OCI-LY1 (cell line): Measurements from ENCODE around the gene FHL1.

ENCODE experiments used
- H2AFZ ChIP-seq: fragments of 200-600 bp; sonication (generic), shearing (Covaris generic); 2 replicates; pipeline ENCODE4 v1.6.0; 2014; ENCODE audit warnings: antibody characterized with exemption, mild to moderate bottlenecking, low read length
- H3F3A ChIP-seq: fragments of 200-600 bp; sonication (generic), shearing (Covaris generic); 2 replicates; pipeline ENCODE4 v1.6.0; 2014; ENCODE audit warnings: mild to moderate bottlenecking, antibody characterized with exemption, low read length, moderate library complexity; ENCODE audit not compliant: insufficient read depth
- H3K27ac ChIP-seq: fragments of 200-600 bp; sonication (generic); 2 replicates; pipeline ENCODE4 v1.5.1; 2014; ENCODE audit warnings: low read length, mixed run types, mild to moderate bottlenecking, low read depth; ENCODE audit not compliant: poor library complexity, severe bottlenecking
- H3K27me3 ChIP-seq: fragments of 200-600 bp; sonication (generic); 2 replicates; pipeline ENCODE4 v1.6.0; 2014; ENCODE audit warnings: antibody characterized with exemption, mild to moderate bottlenecking, low read length, moderate library complexity; ENCODE audit not compliant: insufficient read depth
- H3K36me3 ChIP-seq: fragments of 200-600 bp; sonication (generic); 2 replicates; pipeline ENCODE4 v1.6.1; 2014; ENCODE audit warnings: mild to moderate bottlenecking, antibody characterized with exemption, low read length, moderate library complexity, mixed read lengths; ENCODE audit not compliant: insufficient read depth
- H3K4me1 ChIP-seq: fragments of 200-600 bp; sonication (generic); 2 replicates; pipeline ENCODE4 v1.5.1; 2014; ENCODE audit warnings: mild to moderate bottlenecking, low read length, moderate library complexity; ENCODE audit not compliant: insufficient read depth, severe bottlenecking
- H3K4me2 ChIP-seq: fragments of 200-600 bp; sonication (generic), shearing (Covaris generic); 2 replicates; pipeline ENCODE4 v1.6.1; 2014; ENCODE audit warnings: low read length
- H3K4me3 ChIP-seq: fragments of 200-600 bp; sonication (generic); 2 replicates; pipeline ENCODE4 v1.5.1; 2014; ENCODE audit warnings: low read length, low read depth, mild to moderate bottlenecking, mixed read lengths; ENCODE audit not compliant: poor library complexity, severe bottlenecking
- H3K79me2 ChIP-seq: fragments of 200-600 bp; shearing (Covaris generic); 2 replicates; pipeline ENCODE4 v1.6.1; 2016; ENCODE audit warnings: mixed run types, low read length, mixed read lengths; ENCODE audit not compliant: insufficient read depth
- H3K9ac ChIP-seq: fragments of 200-600 bp; sonication (generic), shearing (Covaris generic); 2 replicates; pipeline ENCODE4 v1.6.1; 2014; ENCODE audit warnings: mild to moderate bottlenecking, low read length, mixed read lengths
- H3K9me2 ChIP-seq: fragments of 200-600 bp; sonication (generic), shearing (Covaris generic); 2 replicates; pipeline ENCODE4 v1.6.1; 2014; ENCODE audit warnings: low read depth, mild to moderate bottlenecking, low read length, mixed read lengths
- H3K9me3 ChIP-seq: fragments of 200-600 bp; shearing (Covaris generic); 2 replicates; pipeline ENCODE4 v1.6.1; 2014; ENCODE audit warnings: low read length, mixed read lengths
- H4K20me1 ChIP-seq: fragments of 200-600 bp; sonication (generic), shearing (Covaris generic); 2 replicates; pipeline ENCODE4 v1.6.0; 2016; ENCODE audit warnings: mild to moderate bottlenecking, low read length; ENCODE audit not compliant: insufficient read depth
- EZH2 ChIP-seq: fragments of 200-600 bp; sonication (generic), shearing (Covaris generic); IDR thresholded peaks from 2 replicates; pipeline ENCODE4 v1.8.0; 2017; ENCODE audit warnings: borderline replicate concordance, mixed run types, mild to moderate bottlenecking, antibody characterized with exemption, low read length, moderate library complexity, mixed read lengths
- TF ChIP-seq, protein P1 (sequence below): fragments of 200-600 bp; sonication (generic), shearing (Covaris generic); IDR thresholded peaks from 2 replicates; pipeline ENCODE4 v1.5.1; 2017; ENCODE audit warnings: mild to moderate bottlenecking, antibody characterized with exemption, low read length, moderate library complexity, mixed read lengths

The FHL1 gene

DNA sequence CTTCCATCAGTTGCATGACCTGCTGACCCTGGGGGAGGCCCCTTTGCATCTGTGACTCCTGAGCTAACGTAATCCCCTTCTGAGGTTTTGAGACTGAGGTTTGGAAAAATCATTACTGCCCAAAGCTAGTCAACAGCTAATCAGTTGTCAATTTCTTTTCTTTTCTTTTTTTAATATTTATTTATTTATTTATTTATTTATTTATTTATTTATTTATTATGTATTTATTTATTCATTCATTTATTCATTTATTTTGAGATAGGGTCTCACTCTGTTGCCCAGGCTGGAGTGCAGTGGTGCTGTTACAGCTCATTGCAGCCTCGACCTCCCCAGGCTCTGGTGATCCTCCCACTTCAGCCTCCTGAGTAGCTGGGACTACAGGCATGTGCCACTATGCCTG, 25.1 kb upstream of the FHL1 start:
- H3K27ac ChIP-seq = no peak overlapping the region
- H3K9me2 ChIP-seq = no peaks in the 10 kb centered on the region
- H3K79me2 ChIP-seq = no peaks in the 10 kb centered on the region
- H3K9me3 ChIP-seq = no peaks in the 10 kb centered on the region
- H3K4me3 ChIP-seq = no peak overlapping the region
- no peaks in the 10 kb centered on the region for H3F3A ChIP-seq
- no peaks in the 10 kb centered on the region for H4K20me1 ChIP-seq
- H3K27me3 ChIP-seq = no peaks in the 10 kb centered on the region
- TF ChIP-seq, protein P1, sequence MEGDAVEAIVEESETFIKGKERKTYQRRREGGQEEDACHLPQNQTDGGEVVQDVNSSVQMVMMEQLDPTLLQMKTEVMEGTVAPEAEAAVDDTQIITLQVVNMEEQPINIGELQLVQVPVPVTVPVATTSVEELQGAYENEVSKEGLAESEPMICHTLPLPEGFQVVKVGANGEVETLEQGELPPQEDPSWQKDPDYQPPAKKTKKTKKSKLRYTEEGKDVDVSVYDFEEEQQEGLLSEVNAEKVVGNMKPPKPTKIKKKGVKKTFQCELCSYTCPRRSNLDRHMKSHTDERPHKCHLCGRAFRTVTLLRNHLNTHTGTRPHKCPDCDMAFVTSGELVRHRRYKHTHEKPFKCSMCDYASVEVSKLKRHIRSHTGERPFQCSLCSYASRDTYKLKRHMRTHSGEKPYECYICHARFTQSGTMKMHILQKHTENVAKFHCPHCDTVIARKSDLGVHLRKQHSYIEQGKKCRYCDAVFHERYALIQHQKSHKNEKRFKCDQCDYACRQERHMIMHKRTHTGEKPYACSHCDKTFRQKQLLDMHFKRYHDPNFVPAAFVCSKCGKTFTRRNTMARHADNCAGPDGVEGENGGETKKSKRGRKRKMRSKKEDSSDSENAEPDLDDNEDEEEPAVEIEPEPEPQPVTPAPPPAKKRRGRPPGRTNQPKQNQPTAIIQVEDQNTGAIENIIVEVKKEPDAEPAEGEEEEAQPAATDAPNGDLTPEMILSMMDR = no peak
- TF ChIP-seq EZH2 = no peak
- H2AFZ ChIP-seq = no peak overlapping the region
- no peak overlapping the region for H3K4me2 ChIP-seq
- no peaks in the 10 kb centered on the region for H3K36me3 ChIP-seq
- no peaks in the 10 kb centered on the region for H3K4me1 ChIP-seq
- no peak overlapping the region for H3K9ac ChIP-seq

DNA sequence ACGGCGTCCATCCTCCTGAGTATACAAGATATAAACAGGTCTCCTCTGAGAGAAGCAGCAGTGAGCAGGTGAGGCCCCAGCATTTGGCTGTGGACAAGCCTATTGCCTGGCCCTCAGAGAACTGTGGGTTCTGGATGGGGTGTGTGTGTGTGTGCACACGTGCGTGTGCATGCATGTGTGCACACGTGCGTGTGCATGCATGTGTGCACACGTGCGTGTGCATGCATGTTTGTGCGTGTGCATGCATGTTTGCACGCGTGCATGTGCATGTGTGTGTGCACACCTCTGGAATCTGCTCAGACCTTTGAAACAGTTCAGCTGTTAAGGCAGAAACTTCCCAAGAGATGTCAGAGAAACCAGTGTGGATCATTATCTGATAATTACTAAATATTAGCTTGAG, 22.2 kb upstream of the FHL1 start:
- Histone ChIP-seq H3K4me1 (no peaks in the 10 kb centered on the region), H3K4me3 (no peak overlapping the region), H3K36me3 (no peaks in the 10 kb centered on the region), H3K9me2 (no peaks in the 10 kb centered on the region), H4K20me1 (no peaks in the 10 kb centered on the region), H3K27me3 (no peaks in the 10 kb centered on the region), H3K79me2 (no peaks in the 10 kb centered on the region), H3K9ac (no peak overlapping the region), H3K4me2 (no peak overlapping the region), H3K9me3 (no peaks in the 10 kb centered on the region), H3F3A (no peaks in the 10 kb centered on the region), H3K27ac (no peak overlapping the region), H2AFZ (no peak overlapping the region)
- TF ChIP-seq, protein P1 = no peak
- TF ChIP-seq EZH2 = no peak

DNA sequence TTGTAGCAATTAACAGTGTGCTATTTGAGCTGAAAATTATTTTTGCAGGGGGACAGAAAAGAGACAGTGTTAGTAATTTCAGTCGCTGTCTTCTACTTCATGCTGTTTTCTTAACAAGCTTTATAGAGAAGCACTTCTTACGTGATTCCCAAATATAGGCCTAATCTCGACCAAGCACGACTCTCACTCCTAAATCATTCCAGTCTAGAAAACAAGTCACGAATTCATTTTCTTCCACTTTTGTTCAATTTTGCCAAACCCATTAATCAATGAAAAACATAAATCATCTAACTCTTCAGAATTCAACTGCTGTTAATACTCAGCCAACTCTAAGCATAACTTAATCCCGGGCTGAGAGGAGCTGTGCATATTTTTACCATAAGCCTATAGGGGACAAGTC, 21.0 kb upstream of the FHL1 start:
- H3K9me3 ChIP-seq = no peaks in the 10 kb centered on the region
- no peak overlapping the region for H2AFZ ChIP-seq
- H3F3A ChIP-seq = no peaks in the 10 kb centered on the region
- H3K4me2 ChIP-seq = no peak overlapping the region
- H3K36me3 ChIP-seq = no peaks in the 10 kb centered on the region
- H3K27me3 ChIP-seq = no peaks in the 10 kb centered on the region
- TF ChIP-seq, protein P1 = no peak
- no peak for TF ChIP-seq EZH2
- no peaks in the 10 kb centered on the region for H3K4me1 ChIP-seq
- no peaks in the 10 kb centered on the region for H4K20me1 ChIP-seq
- H3K9me2 ChIP-seq = no peaks in the 10 kb centered on the region
- H3K79me2 ChIP-seq = no peaks in the 10 kb centered on the region
- H3K4me3 ChIP-seq = no peak overlapping the region
- no peak overlapping the region for H3K9ac ChIP-seq
- H3K27ac ChIP-seq = no peak overlapping the region
